GM21717 (cell line): Measurements from ENCODE around the gene CALML4.
"Not testable (repeated sequence)": the region's sequence is repeated elsewhere in the genome, so short reads cannot be mapped to it uniquely, and the experiment has no call there.

ENCODE experiments used
- ATAC-seq: cut with Tn5 transposase; IDR thresholded peaks from one replicate; pipeline ENCODE4 v1.9.1; 2021; ENCODE audit warnings: mild to moderate bottlenecking, moderate library complexity; ENCODE audit not compliant: unreplicated experiment

The CALML4 gene

GRCh38 chr15:68208636-68209240 is 3.6 kb upstream of the CALML4 start:
- no peak for ATAC-seq

DNA sequence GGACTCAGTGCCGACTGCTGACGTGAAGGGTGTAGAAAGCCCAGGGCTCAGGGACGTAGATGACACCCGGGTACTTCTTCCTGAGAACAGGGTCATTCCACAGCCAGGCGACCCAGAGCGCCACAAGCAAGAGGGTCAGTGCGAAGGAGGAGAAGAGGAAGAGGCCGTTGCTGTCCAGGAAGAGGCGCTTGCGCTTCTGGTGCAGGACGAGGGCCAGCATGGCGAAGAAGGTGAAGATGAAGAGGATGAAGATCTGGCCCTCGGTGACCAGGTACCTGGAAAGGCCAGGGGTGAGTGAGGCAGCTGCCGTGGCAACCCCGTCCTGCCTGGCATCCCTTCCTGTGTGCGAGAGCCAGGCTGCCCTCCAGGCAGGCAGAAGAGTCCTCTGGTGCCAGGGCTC is 3.0 kb upstream of the CALML4 start:
- ATAC-seq = no peak

DNA sequence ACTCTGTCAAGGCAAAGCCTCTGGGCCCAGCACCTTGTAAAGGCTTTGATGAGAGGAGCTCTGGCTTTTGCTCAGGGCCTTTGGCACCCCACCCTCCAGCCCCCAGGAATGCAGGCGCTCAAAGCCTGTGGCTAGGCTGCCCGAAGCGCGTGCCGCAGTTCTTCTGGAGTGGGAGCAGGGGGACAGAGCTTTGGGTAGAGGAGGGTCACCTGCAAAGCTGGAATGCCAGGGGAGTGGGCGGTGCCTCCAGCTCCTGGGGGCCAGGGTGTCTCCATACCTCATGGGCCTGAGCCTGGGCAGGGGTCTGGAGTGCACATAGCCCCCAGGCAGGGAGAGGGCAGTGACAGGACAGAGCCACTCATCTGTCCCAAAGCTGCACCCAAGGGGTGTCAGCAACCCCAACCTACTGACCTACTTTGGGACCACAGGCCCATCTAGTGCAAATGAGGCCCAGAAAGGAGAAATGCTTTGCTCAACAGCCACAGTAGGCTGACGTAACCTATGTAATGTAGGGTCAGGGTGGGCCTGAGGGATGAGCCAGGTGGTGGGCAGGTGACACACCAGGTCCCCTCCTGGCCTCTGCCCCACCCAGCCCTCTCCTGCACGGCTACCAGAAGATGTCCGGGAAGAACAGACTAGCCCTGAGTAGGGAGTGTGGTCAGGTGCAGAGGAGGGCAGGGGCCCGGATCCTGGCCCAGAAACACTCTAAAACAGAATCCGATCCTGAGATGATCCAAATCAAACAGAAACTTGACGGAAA is 2.2 kb upstream of the CALML4 start:
- no peak for ATAC-seq

DNA sequence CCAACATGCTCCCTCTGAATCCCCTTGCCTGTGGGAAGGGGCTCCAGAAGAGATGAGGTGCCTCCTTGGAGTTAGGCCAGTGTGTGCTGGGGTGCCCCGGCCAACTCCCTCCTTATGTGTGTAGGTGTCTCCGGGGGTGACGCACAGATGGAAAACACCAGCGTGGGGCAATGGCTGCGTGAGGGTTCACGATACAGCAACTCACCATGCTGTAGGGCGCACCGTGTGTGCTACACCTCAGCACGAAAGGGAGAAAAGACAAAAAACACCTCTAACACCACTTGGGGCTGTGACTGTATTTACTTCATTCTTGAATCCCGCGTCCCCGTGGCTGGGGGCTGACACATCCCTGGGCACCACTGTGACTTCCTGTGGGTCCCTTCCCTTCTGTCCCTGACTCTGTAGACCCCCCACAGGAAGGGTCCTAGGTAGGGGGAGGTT is 1.6 kb upstream of the CALML4 start:
- ATAC-seq = no peak

DNA sequence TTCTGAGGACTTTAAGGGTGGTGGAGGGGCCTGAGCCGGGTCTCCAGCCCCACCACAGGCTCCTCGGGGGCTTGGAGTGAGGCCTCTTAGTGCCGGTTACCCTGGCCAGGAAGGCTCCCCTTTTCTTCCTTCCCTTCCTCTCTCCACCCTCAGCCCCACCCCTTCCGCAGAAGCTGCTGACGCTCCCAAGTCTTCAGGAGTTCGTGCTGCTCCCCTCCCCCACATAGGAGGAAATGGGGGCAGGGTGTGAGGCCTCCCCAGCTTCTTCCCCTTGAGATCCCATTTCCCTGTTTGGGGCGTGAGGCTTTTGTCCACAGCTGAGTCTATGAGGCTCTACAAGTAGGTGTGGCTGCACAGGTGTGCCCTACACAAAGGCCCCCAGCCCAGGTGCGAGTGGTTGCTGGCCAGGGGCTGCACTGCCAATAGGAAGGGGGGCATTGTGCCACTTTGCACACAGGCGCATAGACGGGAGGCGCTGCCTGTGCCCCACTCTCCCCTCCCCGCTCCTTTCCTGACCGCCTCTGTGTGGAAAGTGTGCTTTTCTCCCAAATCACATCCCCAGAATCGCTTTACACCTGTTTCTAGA is 915 bp upstream of the CALML4 start:
- ATAC-seq = no peak

DNA sequence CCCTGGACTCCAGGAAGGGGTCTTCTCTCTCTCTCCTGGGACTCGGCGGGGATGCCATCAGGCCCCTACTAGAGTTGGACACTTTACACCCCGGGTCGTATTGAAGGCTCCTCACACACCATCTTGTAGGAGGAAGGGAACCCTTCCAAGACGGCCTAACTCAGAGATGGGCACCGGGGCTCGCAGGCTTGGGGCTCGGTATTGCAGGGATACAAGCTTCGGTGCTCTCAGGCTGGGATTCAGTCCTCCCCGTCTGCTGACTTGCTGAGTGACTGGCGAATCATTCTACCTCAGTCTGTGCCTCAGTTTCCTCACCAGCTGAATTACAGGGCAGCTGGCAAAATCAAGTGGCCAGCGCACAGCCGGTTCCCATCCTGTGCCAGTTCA is 419 bp upstream of the CALML4 start:
- no peak for ATAC-seq

DNA sequence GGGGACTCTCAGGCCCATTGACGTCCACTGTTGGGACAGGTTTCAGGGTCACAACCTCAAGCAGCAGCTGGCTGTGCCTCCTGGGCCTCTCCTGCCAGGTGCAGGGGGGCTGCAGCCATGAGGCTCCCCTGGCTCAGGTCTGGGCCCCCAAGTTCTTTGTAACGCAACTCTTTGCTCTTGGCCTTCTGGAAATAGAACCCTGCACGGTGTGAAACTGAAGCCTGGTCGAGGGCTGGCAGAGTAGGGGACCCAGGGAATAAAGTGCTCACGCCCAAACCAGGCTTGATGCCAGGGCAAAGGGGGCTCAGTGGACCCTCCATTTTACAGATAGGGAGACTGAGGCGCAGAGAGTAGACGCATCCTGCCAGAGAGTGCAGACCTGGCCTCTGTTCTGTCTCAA is 771 bp downstream of the CALML4 start:
- ATAC-seq = no peak

DNA sequence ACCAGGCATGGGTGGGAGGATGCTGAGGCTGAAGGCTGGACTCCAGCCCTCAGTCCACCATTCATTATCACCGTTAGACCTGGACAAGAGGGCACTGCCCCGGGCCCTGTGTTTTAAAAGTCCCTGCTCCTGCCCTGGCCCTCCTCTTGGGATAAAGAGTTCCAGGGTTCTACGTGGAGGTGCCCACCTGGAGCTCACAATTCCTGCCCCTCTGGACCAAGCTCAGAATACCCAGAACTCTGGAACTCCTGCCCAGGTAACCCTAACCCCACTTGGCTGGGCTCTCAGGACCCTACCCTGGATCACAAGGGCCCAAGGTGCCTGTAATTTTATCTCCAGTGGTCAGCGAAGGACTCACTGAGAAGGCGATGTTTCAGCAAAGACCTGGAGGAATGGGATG is 1.2 kb downstream of the CALML4 start:
- ATAC-seq = no peak

DNA sequence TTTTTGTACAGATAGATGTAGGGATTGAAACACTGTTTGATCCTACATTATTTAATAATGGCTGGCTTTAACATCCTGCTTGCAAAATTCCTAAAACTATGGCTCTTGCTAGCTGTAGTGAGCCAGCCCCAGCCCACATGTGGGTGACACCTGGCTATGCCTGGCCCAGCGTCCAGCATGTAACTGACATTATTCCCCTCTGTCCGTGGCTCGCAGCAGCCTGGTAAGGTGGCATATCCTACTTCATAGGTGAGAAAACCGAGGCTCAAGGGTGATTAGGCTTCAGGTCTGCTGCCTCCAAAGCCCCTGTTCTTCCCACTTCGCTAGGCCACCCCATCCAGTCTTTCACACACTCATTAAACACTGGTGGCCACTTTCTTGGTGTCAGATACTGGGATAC is 1.6 kb downstream of the CALML4 start:
- no peak for ATAC-seq

- ATAC-seq = not testable (repeated sequence)
Observed at GRCh38 chr15:68202994-68203393, 2.1 kb downstream of the CALML4 start.

GRCh38 chr15:68201879-68202261 is 3.3 kb downstream of the CALML4 start:
- no peak for ATAC-seq

DNA sequence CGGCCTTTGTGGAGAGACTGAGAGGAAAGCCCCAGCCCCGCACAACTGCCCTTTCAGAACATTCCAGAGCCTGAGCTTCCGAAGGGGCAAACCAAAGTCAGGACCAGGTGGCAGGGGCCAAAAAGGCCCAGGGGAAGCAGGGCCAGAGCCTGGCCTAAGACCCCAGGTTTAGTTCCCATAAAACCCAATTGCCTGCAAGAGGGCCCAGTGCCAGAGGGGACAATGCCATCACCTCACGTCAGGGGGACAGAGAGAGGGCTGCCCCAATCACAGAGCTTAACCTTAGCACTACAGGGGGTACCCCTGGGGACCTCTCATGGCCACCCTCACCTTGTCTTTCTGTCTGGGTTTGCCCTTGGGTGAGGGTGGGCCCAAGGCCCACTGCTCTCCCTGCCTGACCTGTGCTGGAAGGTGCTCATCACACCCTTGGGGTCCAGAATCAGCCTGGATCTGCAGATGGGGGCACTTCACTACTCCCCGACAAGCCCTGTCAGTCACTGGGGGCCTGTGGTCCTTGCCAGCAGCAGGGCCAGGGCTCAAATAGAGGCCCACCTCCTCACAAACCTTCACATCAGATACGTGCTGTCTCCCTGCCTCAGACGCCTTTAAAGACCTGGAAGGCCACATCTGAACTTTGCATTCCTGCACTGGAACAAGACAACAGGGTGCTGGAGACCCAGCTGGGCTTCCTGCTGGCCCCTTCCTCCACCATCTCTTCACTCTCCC is 3.8 kb downstream of the CALML4 start:
- no peak for ATAC-seq

- ATAC-seq = no peak
Observed at GRCh38 chr15:68200016-68200861, 4.9 kb downstream of the CALML4 start.

DNA sequence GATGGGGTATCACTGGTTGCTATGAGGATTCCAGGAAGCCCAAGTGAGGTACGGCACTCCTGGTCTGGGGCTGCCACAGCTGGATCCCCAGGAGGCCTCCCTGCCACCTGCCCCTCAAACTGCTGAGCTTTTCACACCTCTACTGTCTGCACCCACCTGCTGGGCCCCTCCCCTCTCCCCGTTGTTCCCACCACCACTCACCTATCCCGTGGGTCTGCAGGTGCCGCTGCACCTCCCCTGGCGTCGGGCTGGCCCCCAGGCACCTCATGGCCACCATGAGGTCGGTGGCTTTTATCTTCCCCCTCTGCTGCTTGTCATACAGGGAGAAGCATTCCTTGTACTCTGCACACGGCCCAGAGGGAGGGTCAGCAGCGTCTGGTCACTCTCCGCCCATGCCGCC is 5.8 kb downstream of the CALML4 start:
- no peak for ATAC-seq

DNA sequence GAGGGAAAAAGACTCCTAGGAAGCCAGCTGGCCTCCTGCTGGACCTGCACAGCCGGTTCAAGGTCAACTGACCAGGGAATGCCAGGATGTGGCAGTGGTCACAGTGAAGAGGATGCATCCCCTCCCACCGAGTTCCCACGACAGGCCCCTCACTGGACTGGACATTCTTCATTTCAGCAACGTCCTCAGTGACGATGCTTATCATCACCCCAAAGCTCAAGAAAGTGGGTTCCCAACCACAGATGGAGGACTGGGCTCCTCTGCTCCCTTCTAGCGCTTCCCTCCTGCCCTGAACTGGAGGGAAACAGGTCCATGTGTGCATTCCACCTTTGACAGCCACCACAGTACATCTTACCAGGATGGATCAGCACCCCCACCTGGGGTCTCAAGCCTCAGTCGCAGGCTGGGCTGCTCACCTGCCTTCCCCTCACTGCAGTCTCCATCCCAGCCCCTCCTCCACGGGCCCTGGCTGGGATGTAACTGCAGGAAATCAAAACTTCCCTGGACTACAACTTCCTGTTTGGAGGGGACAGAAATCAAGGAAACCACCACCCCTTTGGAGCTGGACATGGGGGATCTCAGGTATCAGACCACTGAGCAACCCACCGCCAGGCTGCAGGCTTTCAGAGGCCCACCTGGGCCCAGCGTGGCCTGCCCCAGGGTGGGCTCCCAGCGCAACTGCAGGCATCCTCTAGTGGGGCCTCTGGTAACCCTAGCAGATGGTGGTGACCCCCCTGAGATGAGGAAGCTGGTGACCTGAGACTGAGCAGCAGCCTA is 7.3 kb downstream of the CALML4 start:
- no peak for ATAC-seq

- no peak for ATAC-seq
Observed at GRCh38 chr15:68197170-68197492, 8.0 kb downstream of the CALML4 start.

- ATAC-seq = no peak
Observed at GRCh38 chr15:68196445-68197169, 8.5 kb downstream of the CALML4 start.

DNA sequence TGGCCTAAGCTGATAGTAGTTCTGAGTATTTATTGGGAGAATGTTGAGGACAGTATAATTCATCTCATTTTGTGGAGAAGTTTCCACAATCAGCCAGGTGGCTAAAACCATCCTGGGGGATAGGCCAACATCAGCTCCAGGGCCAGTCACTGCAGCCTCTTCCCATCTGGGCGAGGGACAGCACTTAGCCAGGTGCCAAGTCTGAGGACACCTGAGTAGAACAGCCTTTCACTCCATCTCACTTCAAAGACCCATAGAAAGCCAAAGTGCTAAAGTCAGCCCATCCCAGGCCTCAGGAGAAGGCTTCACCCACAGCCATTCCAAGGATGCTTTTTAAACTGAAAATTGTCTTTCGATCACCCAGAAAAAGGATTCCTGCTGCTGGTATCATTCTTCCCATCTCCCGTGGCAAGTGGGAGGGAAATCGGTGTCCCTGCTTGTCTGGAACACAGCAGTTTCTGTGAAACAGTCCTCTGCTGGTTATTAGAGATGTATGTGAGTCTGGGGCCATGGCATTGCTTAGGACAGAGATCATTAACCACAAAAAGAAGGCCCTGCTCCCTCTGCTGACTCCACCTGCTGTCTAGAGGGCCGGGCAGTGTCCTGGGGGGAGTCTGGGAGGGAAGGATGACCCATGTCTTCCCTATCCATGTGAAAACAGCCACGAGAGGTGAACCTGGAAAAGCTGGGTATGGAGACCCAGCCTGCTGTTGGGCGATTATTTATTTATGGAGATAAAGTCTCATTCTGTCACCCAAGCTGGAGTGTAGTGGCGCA is 9.6 kb downstream of the CALML4 start:
- no peak for ATAC-seq
